CD4-positive, alpha-beta T cell treated with Interleukin-12 subunit alpha and Interleukin-12 subunit beta, for 1 hour (primary cell): ENCODE measurements around the gene CDH1.
"Not testable (repeated sequence)": the region's sequence is repeated elsewhere in the genome, so short reads cannot be mapped to it uniquely, and the experiment has no call there.

Experiments used
- DNase-seq: peaks from one replicate; pipeline ENCODE4 v3.0.0-alpha.2; 2020

The CDH1 gene

GRCh38 chr16:68767581-68767980 is 30.5 kb downstream of the CDH1 start:
- DNase-seq: no peak

- DNase-seq: no peak
Observed at GRCh38 chr16:68768175-68768574, 31.1 kb downstream of the CDH1 start.

- DNase-seq: no peak
Observed at GRCh38 chr16:68768771-68769170, 31.7 kb downstream of the CDH1 start.

- no peak for DNase-seq
Observed at GRCh38 chr16:68770671-68771070, 33.6 kb downstream of the CDH1 start.

- no peak for DNase-seq
Observed at GRCh38 chr16:68772030-68772681, 35.1 kb downstream of the CDH1 start.

- DNase-seq: no peak
Observed at GRCh38 chr16:68772871-68773270, 35.8 kb downstream of the CDH1 start.

GRCh38 chr16:68774982-68775634 is 38.0 kb downstream of the CDH1 start:
- no peak for DNase-seq

GRCh38 chr16:68776821-68777485 is 39.9 kb downstream of the CDH1 start:
- peak; percentile 9 for DNase-seq

GRCh38 chr16:68778551-68779231 is 41.6 kb downstream of the CDH1 start:
- DNase-seq: no peak

- DNase-seq: no peak
Observed at GRCh38 chr16:68779891-68780290, 42.8 kb downstream of the CDH1 start.

- no peak for DNase-seq
Observed at GRCh38 chr16:68781784-68782183, 44.7 kb downstream of the CDH1 start.

GRCh38 chr16:68782198-68783174 is 45.4 kb downstream of the CDH1 start:
- DNase-seq: no peak

- no peak for DNase-seq
Observed at GRCh38 chr16:68784226-68784625, 47.1 kb downstream of the CDH1 start.

- no peak for DNase-seq
Observed at GRCh38 chr16:68784721-68785120, 47.6 kb downstream of the CDH1 start.

GRCh38 chr16:68785715-68786114 is 48.6 kb downstream of the CDH1 start:
- DNase-seq: no peak

GRCh38 chr16:68786685-68787418 is 49.8 kb downstream of the CDH1 start:
- DNase-seq: no peak

- not testable (repeated sequence) for DNase-seq
Observed at GRCh38 chr16:68787419-68787807, 50.3 kb downstream of the CDH1 start.

GRCh38 chr16:68790130-68790761 is 53.2 kb downstream of the CDH1 start:
- DNase-seq: no peak

GRCh38 chr16:68790944-68791343 is 53.9 kb downstream of the CDH1 start:
- DNase-seq: no peak

- no peak for DNase-seq
Observed at GRCh38 chr16:68792465-68793324, 55.6 kb downstream of the CDH1 start.
